ENCODE data around the gene PSMD9. TPM values are rescaled to one million over a fixed set of nuclear protein-coding genes. Genes with fewer than 3 reads are reported as not detected.
A peak's percentile ranks its signal among the peaks of the same experiment; 100 is the strongest.

Gene PSMD9
- total and polyA plus RNA-seq, 10 of the 15 experiments (the other 5 are each of a cell fraction or from before 2014, with no cell fraction given): 14.6 to 152 (median 58.1) TPM

- CTCF ChIA-PET: interaction anchor here (0.6 to 4.4 kb wide), 7 partner anchors 24 to 182 kb away, joined by 3 to 52 read pairs (median 4); partner anchors contain the start of genes CFAP251 and RHOF
- Histone ChIP-seq H2AFZ (ENCODE audit: control insufficient read depth, low read depth, low read length) (no peak overlapping the region), H3K79me2 (ENCODE audit: control insufficient read depth, insufficient read depth, low read length) (peaks cover 19% of the 10 kb centered on the region), H4K20me1 (ENCODE audit: control insufficient read depth, insufficient read depth) (no peaks in the 10 kb centered on the region), H3K27ac (ENCODE audit: control insufficient read depth, insufficient read depth) (no peak overlapping the region), H3K9me3 (replicated peaks; ENCODE audit: control insufficient read depth, insufficient read depth, low read length) (no peaks in the 10 kb centered on the region), H3K9ac (ENCODE audit: control insufficient read depth, insufficient read depth, low read length) (no peak overlapping the region; the same call in 1 of the 2 replicates), H3K27me3 (replicated peaks in 1 of 2; ENCODE audit: control insufficient read depth in 2 of 2, insufficient read depth in 2 of 2, low read length in 1 of 2) (no peaks in the 10 kb centered on the region), H3K4me3 (no peak overlapping the region), H3K4me2 (ENCODE audit: control insufficient read depth, insufficient read depth) (no peak overlapping the region), H3K4me1 (ENCODE audit: control insufficient read depth, insufficient read depth, low read length) (peaks cover 5% of the 10 kb centered on the region; the same call in 1 of the 2 replicates), H3K36me3 (ENCODE audit: control insufficient read depth in 2 of 2, insufficient read depth in 2 of 2, low read length in 1 of 2) (peaks cover 5 to 17% of the 10 kb centered on the region in 2 experiments)
- 7% methylated on average over 1 of the region's 1 CpG for whole genome bisulfite sequencing (ENCODE audit: insufficient coverage, insufficient replicate concordance, low lambda C conversion rate, missing lambda C conversion rate)
- SMC1A ChIA-PET (ENCODE audit: uncharacterized antibody, unreplicated experiment): interaction anchor here (0.9 to 1.5 kb wide), 3 partner anchors 22 to 196 kb away, joined by 3 to 6 read pairs (median 5); no protein-coding TSS in a partner anchor
- RAD21 ChIA-PET (ENCODE audit: unreplicated experiment): interaction anchor here (0.9 to 1.8 kb wide), 3 partner anchors 24 to 100 kb away, joined by 3 to 14 read pairs (median 4); partner anchors contain the start of gene RHOF
- peak; percentile 61 for ATAC-seq
- BruUV-seq (replicated peaks): no TSS peak
- POLR2A ChIA-PET: interaction anchor here (0.9 kb wide), 1 partner anchor 100 kb away, joined by 3 read pairs; no protein-coding TSS in a partner anchor
- no peak for DNase-seq (ENCODE audit: low read depth, low spot score)
- intact Hi-C loops (cut with micrococcal nuclease; ENCODE audit: unreplicated experiment): no loop called here
- in situ Hi-C loops (cut with MboI): no loop called here
- FAIRE-seq: no peak
- 0 out of 2 replicates have a peak, but pooled peaks have one; percentile 13 for TF ChIP-seq ZNF384 (IDR thresholded peaks at IDR 0.05; ENCODE audit: borderline replicate concordance, low read depth, low read length)
- TF ChIP-seq SMARCA5 (IDR thresholded peaks at IDR 0.05): no peak
- no peak for TF ChIP-seq BCLAF1 (IDR thresholded peaks at IDR 0.05)
- TF ChIP-seq TAF1 (IDR thresholded peaks at IDR 0.05; ENCODE audit: borderline replicate concordance, low read depth, low read length): no peak
- 0 out of 2 replicates have a peak, but pooled peaks have one; percentile 25 for TF ChIP-seq RAD51 (IDR thresholded peaks at IDR 0.05)
- TF ChIP-seq YY1 (IDR thresholded peaks at IDR 0.05; ENCODE audit: low read depth, low read length): no peak
- no peak for TF ChIP-seq SMAD5 (IDR thresholded peaks at IDR 0.05; ENCODE audit: low read depth)
- TF ChIP-seq TCF7 (IDR thresholded peaks at IDR 0.05; ENCODE audit: borderline replicate concordance): no peak
- no peak for TF ChIP-seq BRCA1 (IDR thresholded peaks at IDR 0.05; ENCODE audit: low read depth, low read length)
- TF ChIP-seq HSF1 (IDR thresholded peaks at IDR 0.05; ENCODE audit: low read depth, low read length): no peak
- TF ChIP-seq ZNF592 (IDR thresholded peaks at IDR 0.05): no peak
- no peak for TF ChIP-seq RAD21 (IDR thresholded peaks at IDR 0.05; ENCODE audit: insufficient read depth, low read depth, low read length)
- TF ChIP-seq ETV6 (conservative IDR thresholded peaks at IDR 0.05 in 1 of 2, IDR thresholded peaks at IDR 0.05 in 1 of 2; ENCODE audit: borderline replicate concordance in 1 of 2, low read depth in 1 of 2): no peak
- TF ChIP-seq SUZ12 (IDR thresholded peaks at IDR 0.05; ENCODE audit: unreplicated experiment): no peak
Measured at GRCh38 chr12:121893961-121894460, 5.4 kb downstream of the PSMD9 start.

All from GM12878 (cell line).